ENCODE results near the gene CPS1.

DNA sequence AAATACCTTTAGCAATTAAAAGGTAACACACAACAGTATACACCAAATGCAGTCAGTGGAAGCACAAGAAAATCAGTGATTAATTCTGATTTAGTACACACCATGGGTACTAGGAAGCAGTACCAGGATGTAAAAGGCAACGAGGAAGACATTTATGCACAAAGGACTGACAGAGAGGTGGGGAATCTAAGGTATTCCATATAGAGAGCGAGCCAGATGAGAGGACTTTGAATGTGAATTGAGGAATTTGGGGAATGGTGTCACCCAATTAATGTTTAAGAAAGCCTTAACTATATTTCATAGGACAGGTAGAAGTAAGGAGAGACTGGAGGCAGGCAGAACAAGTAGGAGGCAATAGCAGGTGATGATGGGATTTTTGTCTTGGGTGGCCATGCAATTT lies 11.7 kb downstream of the CPS1 start:
- TF ChIP-seq, protein P1, sequence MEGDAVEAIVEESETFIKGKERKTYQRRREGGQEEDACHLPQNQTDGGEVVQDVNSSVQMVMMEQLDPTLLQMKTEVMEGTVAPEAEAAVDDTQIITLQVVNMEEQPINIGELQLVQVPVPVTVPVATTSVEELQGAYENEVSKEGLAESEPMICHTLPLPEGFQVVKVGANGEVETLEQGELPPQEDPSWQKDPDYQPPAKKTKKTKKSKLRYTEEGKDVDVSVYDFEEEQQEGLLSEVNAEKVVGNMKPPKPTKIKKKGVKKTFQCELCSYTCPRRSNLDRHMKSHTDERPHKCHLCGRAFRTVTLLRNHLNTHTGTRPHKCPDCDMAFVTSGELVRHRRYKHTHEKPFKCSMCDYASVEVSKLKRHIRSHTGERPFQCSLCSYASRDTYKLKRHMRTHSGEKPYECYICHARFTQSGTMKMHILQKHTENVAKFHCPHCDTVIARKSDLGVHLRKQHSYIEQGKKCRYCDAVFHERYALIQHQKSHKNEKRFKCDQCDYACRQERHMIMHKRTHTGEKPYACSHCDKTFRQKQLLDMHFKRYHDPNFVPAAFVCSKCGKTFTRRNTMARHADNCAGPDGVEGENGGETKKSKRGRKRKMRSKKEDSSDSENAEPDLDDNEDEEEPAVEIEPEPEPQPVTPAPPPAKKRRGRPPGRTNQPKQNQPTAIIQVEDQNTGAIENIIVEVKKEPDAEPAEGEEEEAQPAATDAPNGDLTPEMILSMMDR (IDR thresholded peaks at IDR 0.05; ENCODE audit: low read length): no peak
- no peak for TF ChIP-seq EZH2 (IDR thresholded peaks at IDR 0.05; ENCODE audit: borderline replicate concordance, low read length)

All from OCI-LY1 (cell line).